ENCODE results near the gene PHF21B. TPM values are rescaled to one million over a fixed set of nuclear protein-coding genes. Genes with fewer than 3 reads are reported as not detected.

The PHF21B gene
- total and polyA plus RNA-seq, 2 donors (not counting 1 experiment from before 2014, with no cell fraction given): 0.17 TPM; not detected in 1

GRCh38 chr22:44930711-44931035 lies 79.1 kb downstream of the PHF21B start:
- H3K4me3 ChIP-seq (replicated peaks in 1 of 4; ENCODE audit: control extremely low read depth in 1 of 4, insufficient read depth in 1 of 4, low read depth in 3 of 4, low read length in 4 of 4): no peak overlapping the region
- no peaks in the 10 kb centered on the region for H3K4me1 ChIP-seq (ENCODE audit: control insufficient read depth, extremely low read depth, insufficient read depth, low read length)

DNA sequence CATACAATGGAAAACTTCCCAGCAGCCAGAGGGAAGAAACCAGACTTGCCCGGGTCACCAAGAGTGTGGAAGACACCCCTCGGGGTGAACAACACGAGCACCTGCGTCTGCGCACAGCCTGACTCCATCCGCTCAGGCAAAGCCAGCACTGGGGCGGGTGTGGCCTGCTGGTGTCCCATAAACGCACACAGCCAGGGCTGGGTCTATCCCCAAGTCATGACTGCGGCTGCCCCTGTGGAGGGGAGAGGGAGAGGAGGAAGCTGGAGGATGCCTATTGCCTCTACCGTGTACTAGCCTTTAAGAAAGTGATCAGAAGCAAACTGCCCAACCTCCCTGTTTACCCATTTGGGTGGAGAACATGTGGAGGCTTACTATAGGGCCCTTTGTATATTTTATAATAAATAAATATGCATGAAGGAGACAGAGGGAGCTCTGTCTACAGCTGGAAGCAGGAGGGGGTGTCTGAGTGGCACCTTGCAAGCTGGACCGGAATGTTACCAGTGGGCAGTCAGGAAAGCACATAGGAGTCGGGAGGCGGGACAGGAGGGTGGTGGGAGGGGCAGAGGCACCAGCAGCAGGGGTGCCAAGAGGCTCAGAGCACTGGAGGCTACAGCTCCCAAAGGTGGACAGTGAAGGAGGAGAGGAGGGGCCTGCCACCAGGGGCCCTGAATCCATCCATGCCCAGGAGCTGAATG lies 79.6 kb downstream of the PHF21B start:
- H4K20me1 ChIP-seq (ENCODE audit: control insufficient read depth, extremely low read depth, insufficient read depth, low read length): no peaks in the 10 kb centered on the region
- DNase-seq (ENCODE audit: low read depth in 2 of 2): no peak
- no peaks in the 10 kb centered on the region for H3K27me3 ChIP-seq (ENCODE audit: control insufficient read depth, insufficient read depth, low read length)
- no peaks in the 10 kb centered on the region for H3K36me3 ChIP-seq (ENCODE audit: control insufficient read depth, insufficient read depth, low read length)
- H3K4me3 ChIP-seq (replicated peaks in 1 of 4; ENCODE audit: control extremely low read depth in 1 of 4, insufficient read depth in 1 of 4, low read depth in 3 of 4, low read length in 4 of 4): no peak overlapping the region
- H2AFZ ChIP-seq (ENCODE audit: low read length): no peak overlapping the region
- no peak overlapping the region for H3K4me2 ChIP-seq (ENCODE audit: extremely low read depth, insufficient read depth, low read length)
- no peaks in the 10 kb centered on the region for H3K9me3 ChIP-seq (ENCODE audit: control insufficient read depth, insufficient read depth, low read depth, low read length)
- no peaks in the 10 kb centered on the region for H3K79me2 ChIP-seq (ENCODE audit: control insufficient read depth, insufficient read depth, low read length)
- H3K4me1 ChIP-seq (ENCODE audit: control insufficient read depth, extremely low read depth, insufficient read depth, low read length): no peaks in the 10 kb centered on the region
- TF ChIP-seq EZH2 (IDR thresholded peaks at IDR 0.05; ENCODE audit: low read length, missing control alignments) (no peak), CTCF (conservative IDR thresholded peaks at IDR 0.05 in 1 of 2, IDR thresholded peaks at IDR 0.05 in 1 of 2; ENCODE audit: low read depth in 1 of 2, low read length in 2 of 2) (no peak)
- no peak overlapping the region for H3K27ac ChIP-seq (ENCODE audit: insufficient read depth, low read length)
- H3K9ac ChIP-seq (ENCODE audit: insufficient read depth, low read length): no peak overlapping the region

More at GRCh38 chr22:44930711-44931035, 79.1 kb downstream of the PHF21B start:
- H3K36me3 ChIP-seq (ENCODE audit: control insufficient read depth, insufficient read depth, low read length): no peaks in the 10 kb centered on the region
- no peaks in the 10 kb centered on the region for H3K27me3 ChIP-seq (ENCODE audit: control insufficient read depth, insufficient read depth, low read length)
- H3K27ac ChIP-seq (ENCODE audit: insufficient read depth, low read length): no peak overlapping the region
- TF ChIP-seq CTCF (conservative IDR thresholded peaks at IDR 0.05 in 1 of 2, IDR thresholded peaks at IDR 0.05 in 1 of 2; ENCODE audit: low read depth in 1 of 2, low read length in 2 of 2) (no peak), EZH2 (IDR thresholded peaks at IDR 0.05; ENCODE audit: low read length, missing control alignments) (no peak)
- H3K9me3 ChIP-seq (ENCODE audit: control insufficient read depth, insufficient read depth, low read depth, low read length): no peaks in the 10 kb centered on the region
- H3K79me2 ChIP-seq (ENCODE audit: control insufficient read depth, insufficient read depth, low read length): no peaks in the 10 kb centered on the region
- DNase-seq (ENCODE audit: low read depth in 2 of 2): no peak
- H4K20me1 ChIP-seq (ENCODE audit: control insufficient read depth, extremely low read depth, insufficient read depth, low read length): no peaks in the 10 kb centered on the region
- H3K4me2 ChIP-seq (ENCODE audit: extremely low read depth, insufficient read depth, low read length): no peak overlapping the region
- H2AFZ ChIP-seq (ENCODE audit: low read length): no peak overlapping the region
- H3K9ac ChIP-seq (ENCODE audit: insufficient read depth, low read length): no peak overlapping the region

GRCh38 chr22:44929359-44930015 lies 80.3 kb downstream of the PHF21B start:
- TF ChIP-seq EZH2 (IDR thresholded peaks at IDR 0.05; ENCODE audit: low read length, missing control alignments) (no peak), CTCF (conservative IDR thresholded peaks at IDR 0.05 in 1 of 2, IDR thresholded peaks at IDR 0.05 in 1 of 2; ENCODE audit: low read depth in 1 of 2, low read length in 2 of 2) (no peak)
- Histone ChIP-seq H3K4me2 (ENCODE audit: extremely low read depth, insufficient read depth, low read length) (no peak overlapping the region), H3K9ac (ENCODE audit: insufficient read depth, low read length) (no peak overlapping the region), H3K27me3 (ENCODE audit: control insufficient read depth, insufficient read depth, low read length) (no peaks in the 10 kb centered on the region), H4K20me1 (ENCODE audit: control insufficient read depth, extremely low read depth, insufficient read depth, low read length) (no peaks in the 10 kb centered on the region), H3K9me3 (ENCODE audit: control insufficient read depth, insufficient read depth, low read depth, low read length) (no peaks in the 10 kb centered on the region), H3K27ac (ENCODE audit: insufficient read depth, low read length) (no peak overlapping the region), H3K79me2 (ENCODE audit: control insufficient read depth, insufficient read depth, low read length) (no peaks in the 10 kb centered on the region), H3K4me3 (replicated peaks in 1 of 4; ENCODE audit: control extremely low read depth in 1 of 4, insufficient read depth in 1 of 4, low read depth in 3 of 4, low read length in 4 of 4) (no peak overlapping the region), H3K4me1 (ENCODE audit: control insufficient read depth, extremely low read depth, insufficient read depth, low read length) (no peaks in the 10 kb centered on the region), H2AFZ (ENCODE audit: low read length) (no peak overlapping the region), H3K36me3 (ENCODE audit: control insufficient read depth, insufficient read depth, low read length) (no peaks in the 10 kb centered on the region)
- DNase-seq (ENCODE audit: low read depth in 2 of 2): no peak
